MM.1S (cell line): ENCODE results near the gene NDOR1.

ENCODE experiments used
- EZH2phosphoT487 ChIP-seq: fragments of 300-600 bp; sonication (generic); IDR thresholded peaks from 2 replicates; pipeline ENCODE4 v1.6.1; 2018; ENCODE audit warnings: antibody characterized with exemption, low read length
- TF ChIP-seq, protein P1 (sequence below): fragments of 300-600 bp; sonication (generic); IDR thresholded peaks from 2 replicates; pipeline ENCODE4 v1.5.1; 2016; ENCODE audit warnings: antibody characterized with exemption, low read length, mixed read lengths

DNA sequence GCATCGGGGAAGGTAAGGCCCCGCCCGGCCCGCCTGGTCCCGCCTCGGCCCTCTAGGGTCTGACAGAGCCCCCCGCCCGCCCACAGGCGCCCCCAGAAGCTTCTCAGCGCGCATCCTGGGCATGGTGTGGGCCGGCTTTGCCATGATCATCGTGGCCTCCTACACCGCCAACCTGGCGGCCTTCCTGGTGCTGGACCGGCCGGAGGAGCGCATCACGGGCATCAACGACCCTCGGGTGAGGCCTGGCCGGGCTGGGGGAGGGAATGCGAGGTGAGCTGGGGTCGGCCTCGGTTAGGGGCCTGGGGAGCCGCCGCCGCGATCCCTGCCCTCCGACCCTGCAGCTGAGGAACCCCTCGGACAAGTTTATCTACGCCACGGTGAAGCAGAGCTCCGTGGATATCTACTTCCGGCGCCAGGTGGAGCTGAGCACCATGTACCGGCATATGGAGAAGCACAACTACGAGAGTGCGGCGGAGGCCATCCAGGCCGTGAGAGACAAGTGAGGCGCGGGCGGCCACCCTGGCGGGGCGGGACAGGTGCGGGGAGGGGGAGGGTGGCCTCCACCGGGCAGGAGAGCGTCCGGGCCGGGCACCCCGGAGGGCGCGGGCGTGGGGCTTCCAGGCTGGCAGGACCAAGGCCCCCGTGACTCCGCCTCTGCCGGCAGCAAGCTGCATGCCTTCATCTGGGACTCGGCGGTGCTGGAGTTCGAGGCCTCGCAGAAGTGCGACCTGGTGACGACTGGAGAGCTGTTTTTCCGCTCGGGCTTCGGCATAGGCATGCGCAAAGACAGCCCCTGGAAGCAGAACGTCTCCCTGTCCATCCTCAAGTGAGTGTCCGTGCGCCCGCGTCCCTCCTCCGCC is 42.8 kb upstream of the NDOR1 start:
- TF ChIP-seq, protein P1, sequence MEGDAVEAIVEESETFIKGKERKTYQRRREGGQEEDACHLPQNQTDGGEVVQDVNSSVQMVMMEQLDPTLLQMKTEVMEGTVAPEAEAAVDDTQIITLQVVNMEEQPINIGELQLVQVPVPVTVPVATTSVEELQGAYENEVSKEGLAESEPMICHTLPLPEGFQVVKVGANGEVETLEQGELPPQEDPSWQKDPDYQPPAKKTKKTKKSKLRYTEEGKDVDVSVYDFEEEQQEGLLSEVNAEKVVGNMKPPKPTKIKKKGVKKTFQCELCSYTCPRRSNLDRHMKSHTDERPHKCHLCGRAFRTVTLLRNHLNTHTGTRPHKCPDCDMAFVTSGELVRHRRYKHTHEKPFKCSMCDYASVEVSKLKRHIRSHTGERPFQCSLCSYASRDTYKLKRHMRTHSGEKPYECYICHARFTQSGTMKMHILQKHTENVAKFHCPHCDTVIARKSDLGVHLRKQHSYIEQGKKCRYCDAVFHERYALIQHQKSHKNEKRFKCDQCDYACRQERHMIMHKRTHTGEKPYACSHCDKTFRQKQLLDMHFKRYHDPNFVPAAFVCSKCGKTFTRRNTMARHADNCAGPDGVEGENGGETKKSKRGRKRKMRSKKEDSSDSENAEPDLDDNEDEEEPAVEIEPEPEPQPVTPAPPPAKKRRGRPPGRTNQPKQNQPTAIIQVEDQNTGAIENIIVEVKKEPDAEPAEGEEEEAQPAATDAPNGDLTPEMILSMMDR, result no peak
- no peak for TF ChIP-seq EZH2phosphoT487
